HEK293T (cell line): Measurements from ENCODE around the gene ILK.

Experiments
- LEF1 ChIP-seq: fragments of 450-650 bp; IDR thresholded peaks from 2 replicates; pipeline ENCODE4 v1.6.1; 2017; ENCODE audit warnings: mild to moderate bottlenecking, borderline replicate concordance
- SP1 ChIP-seq: fragments of 450-650 bp; IDR thresholded peaks from 2 replicates; pipeline ENCODE4 v1.6.1; 2017
- SUZ12 ChIP-seq: fragments of 450-650 bp; IDR thresholded peaks from 2 replicates; pipeline ENCODE4 v1.6.1; 2016; ENCODE audit warnings: mild to moderate bottlenecking

DNA sequence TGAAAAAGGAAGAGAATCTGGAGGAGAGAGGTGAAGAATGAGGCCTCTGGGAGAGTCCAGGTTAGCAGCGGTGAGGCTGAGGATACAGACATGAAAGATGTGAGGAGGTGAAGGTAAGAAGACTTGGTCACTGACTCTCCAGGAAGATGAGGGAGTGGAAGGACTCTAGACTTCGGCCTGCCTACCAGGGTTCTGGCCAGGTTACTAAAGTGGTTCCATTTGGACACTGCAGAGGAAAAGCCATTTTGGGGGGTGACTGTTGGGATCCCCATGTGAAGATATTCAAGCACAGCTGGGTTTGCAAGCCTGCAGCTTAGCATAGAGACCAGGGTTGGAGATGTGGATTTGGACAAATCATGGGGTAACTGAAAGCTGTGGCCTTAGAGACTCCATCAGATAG lies 44.3 kb downstream of the ILK start:
- TF ChIP-seq LEF1 (no peak), SUZ12 (no peak), SP1 (no peak)
